ENCODE measurements around the gene GEMIN2. TPM values are rescaled to one million over a fixed set of nuclear protein-coding genes. Genes with fewer than 3 reads are reported as not detected.
"Not testable (repeated sequence)": the region's sequence is repeated elsewhere in the genome, so short reads cannot be mapped to it uniquely, and the experiment has no call there.

Gene GEMIN2
- total and polyA plus RNA-seq, 9 donors = 16.0 to 29.0 (median 18.3) TPM

DNA sequence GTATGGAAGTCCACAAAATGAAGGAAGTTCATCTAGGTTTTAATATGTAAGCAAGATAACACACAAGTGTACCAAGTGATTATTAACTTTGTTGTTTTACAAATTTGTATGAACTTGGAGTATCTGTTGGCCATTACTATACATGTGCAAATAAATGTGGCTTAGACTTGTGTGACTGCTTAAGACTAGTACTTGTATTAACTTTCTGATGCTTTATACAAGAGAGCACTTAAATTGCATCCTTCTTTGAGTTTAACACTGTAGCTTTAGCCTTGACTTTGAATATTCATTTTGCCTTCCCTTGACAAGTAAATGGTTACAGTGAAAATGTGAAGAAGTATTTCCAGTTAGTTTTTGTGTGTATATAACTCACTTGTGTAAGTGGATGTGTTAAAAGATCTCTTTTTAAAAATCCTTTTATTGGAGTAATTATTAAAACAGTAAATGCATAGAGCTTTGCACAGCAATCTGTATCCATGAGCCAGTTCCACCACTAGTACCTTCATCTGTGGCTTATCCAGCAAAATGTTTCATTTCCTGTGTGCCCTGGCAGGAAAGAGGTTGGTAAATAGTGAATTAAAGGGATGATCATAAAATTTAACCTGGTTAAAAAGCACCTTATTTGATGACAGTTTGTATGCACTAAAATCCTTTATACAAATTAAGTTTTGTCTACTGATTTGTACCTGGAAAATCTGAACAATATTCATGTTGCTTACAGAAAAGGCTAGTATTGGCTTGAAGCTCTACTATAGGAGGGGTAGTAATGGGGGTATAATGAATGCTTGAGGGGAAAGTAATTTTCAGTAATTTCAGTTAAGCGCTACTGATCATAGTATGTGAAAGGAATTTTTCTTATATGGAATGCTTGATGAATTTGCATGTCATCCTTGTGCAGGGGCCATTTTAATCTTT is 68.9 kb downstream of the GEMIN2 start:
- Histone ChIP-seq H3K36me3 (ENCODE audit: control insufficient read depth, insufficient read depth, low read length) (peaks cover 39% of the 10 kb centered on the region), H3K9me3 (replicated peaks; ENCODE audit: control insufficient read depth, low read depth, low read length) (no peaks in the 10 kb centered on the region), H3K27me3 (ENCODE audit: control insufficient read depth, insufficient read depth, low read length) (no peaks in the 10 kb centered on the region), H3K27ac (ENCODE audit: low read length) (no peak overlapping the region), H3K4me1 (ENCODE audit: control insufficient read depth, insufficient read depth, low read length) (no peaks in the 10 kb centered on the region), H3K4me3 (ENCODE audit: low read length) (no peak overlapping the region)
- no CpG with 5 or more reads among the region's 1 CpG for WGBS (ENCODE audit: insufficient coverage)
- DNase-seq = no peak

DNA sequence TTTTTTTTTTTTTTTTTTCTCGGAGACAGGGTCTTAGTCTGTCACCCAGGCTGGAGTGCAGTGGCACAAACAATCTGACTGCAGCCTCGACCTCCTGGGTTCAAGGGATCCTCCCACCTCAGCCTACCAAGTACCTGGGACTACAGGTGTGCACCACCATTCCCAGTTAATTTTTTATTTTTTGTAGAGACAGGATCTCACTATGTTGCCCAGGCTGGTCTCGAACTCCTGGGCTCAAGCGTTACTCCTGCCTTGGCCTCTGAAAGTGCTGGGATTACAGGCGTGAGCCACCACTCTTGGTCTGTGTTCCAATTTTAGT is 69.5 kb downstream of the GEMIN2 start:
- peaks cover 33% of the 10 kb centered on the region for H3K36me3 ChIP-seq (ENCODE audit: control insufficient read depth, insufficient read depth, low read length)

DNA sequence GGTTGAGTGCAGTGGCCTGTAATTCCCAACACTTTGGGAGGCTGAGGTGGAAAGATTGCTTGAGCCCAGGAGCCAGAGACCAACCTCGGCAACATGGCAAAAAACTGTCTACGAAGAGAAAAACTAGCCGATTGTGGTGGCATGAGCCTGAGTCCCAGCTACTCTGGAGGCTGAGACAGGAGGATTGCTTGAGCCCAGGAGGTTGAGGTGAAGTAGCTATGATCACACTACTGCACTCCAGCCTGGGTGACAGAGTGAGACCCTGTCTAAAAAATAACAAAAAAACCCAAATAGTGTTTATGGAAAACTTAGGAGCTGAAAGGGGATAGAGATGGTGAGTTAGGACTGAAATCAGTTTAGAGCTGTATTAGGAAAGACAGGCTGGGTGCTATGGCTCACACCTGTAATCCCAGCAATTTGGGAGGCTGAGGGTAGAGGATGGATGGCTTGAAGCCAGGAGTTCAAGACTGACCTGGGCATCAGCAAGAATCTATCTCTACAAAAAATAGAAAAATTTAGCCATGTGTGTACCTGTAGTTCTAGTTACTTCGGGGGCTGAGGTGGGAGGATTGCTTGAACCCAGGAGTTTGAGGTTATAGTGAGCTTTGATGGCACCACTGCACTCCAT is 70.6 kb downstream of the GEMIN2 start:
- no peaks in the 10 kb centered on the region for H3K4me1 ChIP-seq (ENCODE audit: control insufficient read depth, insufficient read depth, low read length)
- no peak overlapping the region for H3K27ac ChIP-seq (ENCODE audit: low read length)
- H3K27me3 ChIP-seq (ENCODE audit: control insufficient read depth, insufficient read depth, low read length) = no peaks in the 10 kb centered on the region
- peaks cover 26% of the 10 kb centered on the region for H3K36me3 ChIP-seq (ENCODE audit: control insufficient read depth, insufficient read depth, low read length)
- no peak overlapping the region for H3K4me3 ChIP-seq (ENCODE audit: low read length)
- WGBS (ENCODE audit: insufficient coverage) = 87% methylated on average over 3 of the region's 4 CpGs
- no peaks in the 10 kb centered on the region for H3K9me3 ChIP-seq (replicated peaks; ENCODE audit: control insufficient read depth, low read depth, low read length)
- no peak for DNase-seq

More for the DNA sequence above, 69.5 kb downstream of the GEMIN2 start:
- not testable (repeated sequence) for H3K4me3 ChIP-seq (ENCODE audit: low read length); DNase-seq; H3K27ac ChIP-seq (ENCODE audit: low read length); H3K4me1 ChIP-seq (ENCODE audit: control insufficient read depth, insufficient read depth, low read length); H3K27me3 ChIP-seq (ENCODE audit: control insufficient read depth, insufficient read depth, low read length); H3K9me3 ChIP-seq (replicated peaks; ENCODE audit: control insufficient read depth, low read depth, low read length)
- 60% methylated on average over 1 of the region's 5 CpGs for WGBS (ENCODE audit: insufficient coverage)

DNA sequence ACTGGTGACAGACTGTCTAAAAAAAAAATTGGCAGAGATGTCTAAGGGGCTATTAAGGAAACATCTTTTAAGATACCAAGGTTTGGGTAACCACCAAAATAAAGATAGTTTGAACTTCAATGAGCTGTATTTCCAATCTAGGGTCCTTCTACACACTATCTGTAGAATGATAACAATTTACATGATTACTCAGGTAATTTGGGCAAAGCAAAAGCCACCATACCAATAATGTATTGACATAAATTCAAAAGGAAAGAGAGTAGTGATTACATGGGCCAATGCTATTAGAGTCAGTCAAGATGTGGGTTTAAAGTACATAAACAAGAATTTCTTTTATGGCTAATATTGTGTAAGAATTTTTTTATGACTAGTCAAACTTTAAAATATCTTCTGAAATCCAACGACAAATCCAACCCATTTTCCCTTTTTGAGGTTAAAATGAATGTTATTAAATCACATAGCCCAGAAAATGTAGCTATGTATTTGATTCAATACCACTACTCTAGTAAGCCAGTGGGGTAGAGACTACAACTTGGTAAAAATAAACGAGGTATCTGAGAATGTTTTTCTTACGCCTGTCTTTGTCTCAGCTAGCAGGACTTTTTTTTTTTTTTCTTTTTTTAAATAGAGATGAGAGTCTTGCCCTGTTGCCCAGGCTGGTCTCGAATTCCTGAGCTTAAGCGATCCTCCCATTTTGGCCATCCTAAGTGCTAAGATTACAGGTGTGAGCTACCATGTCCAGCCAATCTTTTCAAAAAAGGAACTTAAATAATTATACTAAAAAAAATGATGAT is 71.3 kb downstream of the GEMIN2 start:
- WGBS (ENCODE audit: insufficient coverage) = no CpG with 5 or more reads among the region's 5 CpGs
- Histone ChIP-seq H3K9me3 (replicated peaks; ENCODE audit: control insufficient read depth, low read depth, low read length) (no peaks in the 10 kb centered on the region), H3K27me3 (ENCODE audit: control insufficient read depth, insufficient read depth, low read length) (no peaks in the 10 kb centered on the region), H3K36me3 (ENCODE audit: control insufficient read depth, insufficient read depth, low read length) (peaks cover 24% of the 10 kb centered on the region), H3K4me3 (ENCODE audit: low read length) (no peak overlapping the region), H3K4me1 (ENCODE audit: control insufficient read depth, insufficient read depth, low read length) (no peaks in the 10 kb centered on the region), H3K27ac (ENCODE audit: low read length) (no peak overlapping the region)
- no peak for DNase-seq

Other genes starting within 250 kb of the GEMIN2 start
- 156 TPM for gene SEC23A, start 11.1 kb upstream of the GEMIN2 start, total RNA-seq
- 10 to 100 TPM; 56.0 to 100.0 (median 81.4) TPM for gene SEC23A, start 11.1 kb upstream of the GEMIN2 start, polyA plus RNA-seq (ENCODE audit: insufficient read depth in 1 of 8, insufficient read length in 8 of 8, low replicate concordance in 1 of 8)
- gene TRAPPC6B, start 56.0 kb downstream of the GEMIN2 start, total RNA-seq = 20.4 TPM
- 10 to 100 TPM; 18.0 to 21.9 (median 20.4) TPM for gene TRAPPC6B, start 56.0 kb downstream of the GEMIN2 start, polyA plus RNA-seq (ENCODE audit: insufficient read depth in 1 of 8, insufficient read length in 8 of 8, low replicate concordance in 1 of 8)
- gene PNN, start 60.9 kb downstream of the GEMIN2 start, total RNA-seq = 24.8 TPM
- gene PNN, start 60.9 kb downstream of the GEMIN2 start, polyA plus RNA-seq (ENCODE audit: insufficient read depth in 1 of 8, insufficient read length in 8 of 8, low replicate concordance in 1 of 8) = 10 to 100 TPM; 69.0 to 99.7 (median 78.2) TPM
- gene MIA2, start 119.6 kb downstream of the GEMIN2 start, total RNA-seq = 19.4 TPM
- 10 to 100 TPM; 13.3 to 22.9 (median 16.4) TPM for gene MIA2, start 119.6 kb downstream of the GEMIN2 start, polyA plus RNA-seq (ENCODE audit: insufficient read depth in 1 of 8, insufficient read length in 8 of 8, low replicate concordance in 1 of 8)